IPS DF 4.7 (cell line): ENCODE data around the gene TMEM37.
A peak's percentile ranks its signal among the peaks of the same experiment; 100 is the strongest.
"Not testable (repeated sequence)": the region's sequence is repeated elsewhere in the genome, so short reads cannot be mapped to it uniquely, and the experiment has no call there.

Experiments
- DNase-seq: peaks from one replicate; pipeline ENCODE4 v3.0.0-alpha.2; 2013; ENCODE audit warnings: low spot score; ENCODE audit errors: extremely low read depth

The TMEM37 gene, protein sequence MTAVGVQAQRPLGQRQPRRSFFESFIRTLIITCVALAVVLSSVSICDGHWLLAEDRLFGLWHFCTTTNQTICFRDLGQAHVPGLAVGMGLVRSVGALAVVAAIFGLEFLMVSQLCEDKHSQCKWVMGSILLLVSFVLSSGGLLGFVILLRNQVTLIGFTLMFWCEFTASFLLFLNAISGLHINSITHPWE

DNA sequence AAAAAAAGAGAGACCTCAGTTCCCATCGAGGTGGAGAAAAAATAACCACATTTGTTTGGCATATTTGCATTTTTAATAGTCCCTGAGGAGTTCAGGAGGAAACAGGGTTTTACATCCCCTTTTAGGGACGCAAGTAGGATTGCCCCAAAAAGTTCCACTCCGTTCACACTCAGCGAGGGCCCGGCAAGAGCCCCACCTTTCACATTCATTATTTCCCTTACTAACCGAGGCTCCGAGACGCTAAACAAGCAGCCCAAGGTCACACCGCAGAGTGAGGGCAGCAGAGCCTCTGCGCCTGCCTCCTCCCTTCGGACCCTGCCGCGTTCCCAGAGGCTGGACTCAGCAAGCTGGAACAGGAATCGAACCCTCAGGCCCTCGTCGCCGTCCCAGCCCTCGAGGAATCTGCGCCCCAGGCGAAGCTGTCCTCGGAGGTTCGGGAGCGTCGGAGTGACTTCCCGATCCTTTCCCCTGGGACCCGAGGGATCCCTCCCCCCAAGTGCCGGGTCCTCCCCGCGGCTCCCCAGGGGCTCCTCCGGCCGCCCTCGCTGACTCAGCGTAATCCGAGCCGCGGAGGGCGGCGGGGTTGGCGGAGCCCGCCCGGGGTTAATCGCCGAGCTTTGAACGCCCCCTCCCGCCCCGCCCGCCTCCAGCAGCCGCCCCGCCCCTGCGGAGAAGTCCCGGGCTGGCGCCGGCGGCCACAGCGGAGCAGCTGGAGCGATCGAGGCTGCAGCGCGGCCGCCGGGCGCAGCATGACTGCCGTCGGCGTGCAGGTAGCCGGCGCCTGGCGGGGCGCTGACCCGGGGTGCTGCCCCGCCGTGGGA is at the start of gene TMEM37:
Gene TMEM37, plus strand, starts transcription at position 700 of the 821 bp plus-strand sequence. Its CDS starts 50 bp downstream, at position 750.
- peak; percentile 46 for DNase-seq

GRCh38 chr2:119383410-119384140 is 48.1 kb upstream of the TMEM37 start:
- DNase-seq = no peak

GRCh38 chr2:119384971-119385370 is 46.7 kb upstream of the TMEM37 start:
- DNase-seq = no peak

DNA sequence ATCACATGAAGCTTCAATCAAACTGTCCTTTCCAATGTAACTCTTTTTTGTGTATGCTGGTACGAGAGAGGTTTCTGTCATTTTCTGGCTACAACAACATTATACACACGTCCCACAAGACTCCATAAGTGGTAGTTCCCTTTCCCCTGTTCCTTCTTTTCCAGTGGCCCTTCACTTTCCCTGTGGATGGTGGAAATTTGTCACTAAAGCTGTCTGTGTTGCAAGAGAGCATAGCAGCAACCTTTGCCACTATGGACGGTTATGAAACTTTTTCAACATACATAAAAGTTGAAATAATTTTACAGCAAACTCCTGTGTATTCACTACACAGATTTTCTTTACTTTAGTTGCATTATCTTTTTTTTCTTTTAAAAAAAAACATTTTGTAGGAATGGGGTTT is 46.2 kb upstream of the TMEM37 start:
- no peak for DNase-seq

DNA sequence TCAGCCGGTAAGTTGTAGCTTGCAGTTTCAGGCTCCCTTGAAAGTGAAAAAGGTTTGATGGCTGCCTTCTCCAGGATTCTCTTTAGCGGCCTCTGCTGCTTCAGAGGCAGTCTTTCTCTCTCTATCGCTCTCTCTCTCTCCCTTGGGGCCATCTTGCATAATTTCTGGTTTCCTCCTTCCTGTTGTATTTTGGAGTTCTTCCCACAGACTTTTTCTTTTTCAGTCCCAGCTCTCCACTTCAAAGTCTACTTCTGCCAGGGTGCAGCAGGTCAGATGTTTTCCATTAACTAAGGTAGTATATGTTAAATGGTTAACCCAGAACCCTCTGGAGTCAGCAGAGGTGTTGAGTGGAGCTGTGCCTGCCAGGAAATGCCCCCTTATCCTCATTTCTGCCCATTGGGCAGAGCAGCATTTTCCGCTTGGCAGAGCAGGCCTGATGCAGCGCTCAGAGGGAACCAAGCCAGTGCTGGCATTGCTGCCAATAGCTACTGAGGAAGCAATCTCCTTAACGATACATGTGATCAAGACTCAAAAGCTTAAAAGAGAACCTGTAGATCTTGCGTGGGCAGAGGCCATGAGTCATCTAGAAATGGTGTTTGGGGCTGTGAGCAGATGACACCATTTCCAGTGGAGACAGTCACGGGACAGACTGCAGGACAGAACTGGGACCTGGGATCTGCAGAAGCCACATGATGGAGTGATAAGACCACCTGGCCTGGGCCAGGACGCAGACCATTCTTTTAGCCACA is 44.1 kb upstream of the TMEM37 start:
- DNase-seq = no peak

- DNase-seq = no peak
These were observed 41.9 kb upstream of the TMEM37 start for GRCh38 chr2:119389615-119390306.

DNA sequence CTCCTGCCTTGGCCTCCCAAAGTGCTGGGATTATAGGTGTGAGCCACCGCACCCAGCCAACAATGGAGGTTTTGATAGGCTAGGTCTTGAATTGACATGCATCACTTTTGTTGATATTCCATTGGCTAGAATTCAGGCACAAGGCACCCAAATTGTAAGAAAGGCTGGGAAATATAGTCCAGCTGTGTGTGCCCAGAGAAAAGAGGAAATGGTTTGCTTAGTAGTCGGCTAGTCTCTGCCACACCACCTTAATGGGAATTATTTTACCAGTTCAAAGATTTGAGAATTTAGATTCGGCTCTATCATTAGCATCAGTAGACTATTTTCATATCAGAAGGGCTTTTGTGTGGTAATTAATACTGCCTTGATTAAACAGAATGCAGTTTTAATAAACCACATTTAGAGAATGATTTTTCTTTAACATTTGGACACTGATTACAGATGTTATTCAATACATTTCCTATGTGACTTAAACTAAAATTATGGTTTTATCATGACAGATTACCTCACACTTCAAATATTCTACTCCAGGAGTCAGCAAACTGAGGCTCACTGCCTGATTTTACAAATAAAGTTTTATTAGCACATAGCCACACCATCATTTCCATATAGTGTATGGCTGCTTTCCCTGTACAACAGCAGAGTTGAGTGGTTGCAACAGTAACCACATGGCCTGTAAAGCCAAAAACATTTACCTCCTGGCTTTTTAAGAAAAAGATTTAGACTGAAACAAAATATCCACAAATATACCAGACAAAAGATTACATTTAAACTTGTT is 37.5 kb upstream of the TMEM37 start:
- DNase-seq = no peak

GRCh38 chr2:119397196-119397595 is 34.5 kb upstream of the TMEM37 start:
- no peak for DNase-seq

DNA sequence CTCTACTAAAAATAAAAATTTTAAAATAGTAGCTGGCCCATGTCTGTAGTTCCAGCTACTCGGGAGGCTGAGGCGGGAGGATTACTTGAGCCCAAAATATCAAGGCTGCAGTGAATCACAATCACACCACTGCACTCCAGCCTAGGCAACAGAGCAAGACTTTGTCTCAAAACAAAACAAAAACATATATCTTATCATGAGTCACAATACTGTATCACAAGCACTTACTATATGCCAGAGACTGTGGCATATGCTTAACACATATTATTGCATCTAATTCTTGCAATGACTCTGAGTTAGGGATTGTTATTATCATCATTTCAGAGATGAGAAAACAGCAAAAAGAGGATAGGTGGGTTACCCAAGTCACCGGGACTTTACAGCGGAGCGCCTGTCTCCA is 29.5 kb upstream of the TMEM37 start:
- DNase-seq = no peak

GRCh38 chr2:119402645-119403560 is 28.8 kb upstream of the TMEM37 start:
- DNase-seq = no peak

GRCh38 chr2:119403618-119404017 is 28.0 kb upstream of the TMEM37 start:
- not testable (repeated sequence) for DNase-seq

- DNase-seq = no peak
These were observed 26.5 kb upstream of the TMEM37 start for GRCh38 chr2:119405151-119405550.

GRCh38 chr2:119407430-119408220 is 24.0 kb upstream of the TMEM37 start:
- DNase-seq = peak; percentile 41

DNA sequence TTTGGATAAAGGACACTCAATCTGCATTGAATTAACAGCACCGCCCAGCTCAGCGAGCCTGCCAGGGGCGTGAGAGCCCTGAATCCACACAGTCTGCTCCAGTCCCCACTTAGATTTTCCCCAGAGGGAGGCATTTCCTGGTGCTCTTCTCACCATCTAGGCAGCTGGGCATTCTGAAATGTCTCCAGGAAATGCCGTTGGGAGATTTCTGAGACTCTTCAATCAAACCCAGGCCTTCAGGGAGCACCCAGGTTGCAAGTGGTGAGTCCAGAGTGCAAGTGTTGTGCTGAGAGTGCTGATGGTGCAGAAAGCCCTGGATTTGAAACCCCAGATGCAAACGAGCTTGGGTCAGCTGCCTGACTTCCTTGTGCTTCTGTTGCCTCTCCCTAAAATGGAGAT is 23.4 kb upstream of the TMEM37 start:
- no peak for DNase-seq

- no peak for DNase-seq
These were observed 22.1 kb upstream of the TMEM37 start for GRCh38 chr2:119409506-119409905.

DNA sequence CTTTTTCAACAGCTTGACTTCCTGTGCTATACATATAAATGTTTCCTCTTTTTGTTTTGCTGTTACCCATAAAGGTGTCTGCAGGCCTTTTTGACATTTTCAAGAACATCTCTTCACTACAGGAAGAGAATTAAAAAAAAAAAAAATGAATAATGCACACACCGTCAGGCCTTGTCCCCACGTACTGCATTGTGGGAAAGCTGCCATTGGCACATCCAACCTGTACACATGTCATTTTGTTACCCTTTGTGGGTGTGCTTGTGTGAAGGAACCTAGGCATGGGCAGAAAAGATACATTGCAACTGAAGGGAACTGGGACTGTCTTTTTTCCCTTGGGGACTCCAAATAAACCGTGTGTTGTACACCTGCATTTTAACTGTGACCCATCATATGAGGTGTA is 16.8 kb upstream of the TMEM37 start:
- DNase-seq = no peak

DNA sequence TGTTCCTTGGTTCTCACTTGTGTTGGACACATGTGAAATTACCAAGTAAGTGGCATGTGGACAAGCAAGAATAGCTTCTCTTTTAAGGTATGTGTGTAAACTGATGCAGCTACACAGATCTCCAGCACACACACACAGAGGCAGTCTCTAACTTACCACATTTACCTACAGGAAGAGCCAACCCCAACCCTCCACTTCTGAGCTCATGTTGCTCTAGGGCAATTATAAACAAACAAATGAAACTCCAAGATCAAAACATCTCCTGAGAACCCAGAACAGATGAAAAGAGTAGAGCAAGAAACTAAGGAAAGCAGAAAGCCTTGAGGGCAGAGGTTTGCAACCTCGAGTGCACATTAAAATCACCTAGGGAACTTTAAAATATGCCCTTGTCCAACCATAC is 16.0 kb upstream of the TMEM37 start:
- DNase-seq = no peak

DNA sequence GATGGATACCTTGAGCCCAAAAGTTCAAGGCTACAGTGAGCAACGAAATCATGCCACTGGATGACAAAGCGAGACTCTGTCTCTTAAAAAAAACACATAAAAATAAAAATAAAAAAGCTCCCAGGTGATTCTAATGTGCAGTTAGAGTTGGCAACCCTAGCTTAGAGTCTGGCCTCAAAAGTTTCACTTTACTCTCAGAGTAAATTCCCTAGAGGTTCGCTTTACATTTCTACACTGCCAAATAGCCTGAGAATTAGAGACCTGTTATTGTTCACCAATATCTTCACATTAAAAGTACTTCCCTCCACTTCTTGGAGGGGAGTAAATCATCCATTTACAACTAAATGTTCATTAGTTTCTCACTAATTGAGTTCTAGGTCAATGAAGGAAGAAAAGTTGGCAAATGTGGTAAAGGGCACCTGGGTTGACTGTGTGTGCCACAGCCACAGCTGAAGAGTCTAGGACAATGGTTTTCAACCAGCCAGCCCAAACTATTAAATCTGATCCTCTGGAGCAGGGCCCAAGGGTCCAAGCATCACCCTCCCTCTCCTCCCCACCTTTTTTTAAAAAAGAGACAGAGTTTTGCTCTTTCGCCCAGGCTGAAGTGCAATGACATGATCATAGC is 15.2 kb upstream of the TMEM37 start:
- DNase-seq = no peak
